ENCODE results near the gene YEATS4.

Gene YEATS4

GRCh38 chr12:69396963-69397362 lies 37.4 kb downstream of the YEATS4 start:
- no peak for DNase-seq

GRCh38 chr12:69397978-69398377 lies 38.4 kb downstream of the YEATS4 start:
- DNase-seq: no peak

- no peak for DNase-seq
Measured at GRCh38 chr12:69401940-69402339, 42.4 kb downstream of the YEATS4 start.

GRCh38 chr12:69404851-69405565 lies 45.5 kb downstream of the YEATS4 start:
- DNase-seq: no peak

- DNase-seq: no peak
Measured at GRCh38 chr12:69405566-69405865, 46.0 kb downstream of the YEATS4 start.

GRCh38 chr12:69406217-69406616 lies 46.7 kb downstream of the YEATS4 start:
- no peak for DNase-seq

GRCh38 chr12:69410571-69410970 lies 51.0 kb downstream of the YEATS4 start:
- no peak for DNase-seq

- DNase-seq: no peak
Measured at GRCh38 chr12:69412655-69413054, 53.1 kb downstream of the YEATS4 start.

- DNase-seq: peak in 1 of 2 experiments; percentile 20
Measured at GRCh38 chr12:69415471-69416275, 56.1 kb downstream of the YEATS4 start.

- DNase-seq: no peak
Measured at GRCh38 chr12:69417231-69417630, 57.7 kb downstream of the YEATS4 start.

- DNase-seq: no peak
Measured at GRCh38 chr12:69417741-69418167, 58.2 kb downstream of the YEATS4 start.

- no peak for DNase-seq
Measured at GRCh38 chr12:69419701-69420100, 60.2 kb downstream of the YEATS4 start.

- DNase-seq: no peak
Measured at GRCh38 chr12:69421548-69421947, 62.0 kb downstream of the YEATS4 start.

GRCh38 chr12:69423037-69423905 lies 63.7 kb downstream of the YEATS4 start:
- DNase-seq: no peak

- no peak for DNase-seq
Measured at GRCh38 chr12:69425417-69425816, 65.9 kb downstream of the YEATS4 start.

GRCh38 chr12:69428351-69429073 lies 69.0 kb downstream of the YEATS4 start:
- DNase-seq: no peak

- DNase-seq: no peak
Measured at GRCh38 chr12:69430942-69431590, 71.5 kb downstream of the YEATS4 start.

- DNase-seq: no peak
Measured at GRCh38 chr12:69431591-69432222, 72.2 kb downstream of the YEATS4 start.

GRCh38 chr12:69433653-69434052 lies 74.1 kb downstream of the YEATS4 start:
- DNase-seq: no peak

- DNase-seq: no peak
Measured at GRCh38 chr12:69435644-69436043, 76.1 kb downstream of the YEATS4 start.

- no peak for DNase-seq
Measured at GRCh38 chr12:69437073-69437472, 77.5 kb downstream of the YEATS4 start.

- no peak for DNase-seq
Measured at GRCh38 chr12:69438539-69438938, 79.0 kb downstream of the YEATS4 start.

Data from activated T-cell treated with anti-CD3 and anti-CD28 coated beads, Interleukin-2, amount 50 U/mL, for 48 hours (primary cell).